IMR-90 (cell line): ENCODE results near the gene ZP3. TPM values are rescaled to one million over a fixed set of nuclear protein-coding genes. Genes with fewer than 3 reads are reported as not detected.

Experiments used
- ATAC-seq: fragments of 200-7000 bp; cut with Tn5 transposase; 2 replicates; pipeline ENCODE4 v1.9.1; 2020; ENCODE audit warnings: low read depth, mild to moderate bottlenecking, moderate library complexity
- BruUV-seq: library from RNA; stranded (reverse); fragments of 400-500 nt; replicated peaks from 2 replicates; lab custom pipeline; 2021; lab: Mats Ljungman, UMichigan
- CTCF ChIA-PET: fragments of 300-600 bp; formaldehyde crosslinking; extraction: SDS; loops from one replicate; lab custom pipeline; 2021; ENCODE audit warnings: antibody characterized with exemption; lab: Yijun Ruan, JAX
- POLR2A ChIA-PET: fragments of 300-600 bp; sonication (Branson Sonifier 250); formaldehyde crosslinking; loops from one replicate; lab custom pipeline; 2022; ENCODE audit warnings: antibody characterized with exemption; ENCODE audit not compliant: unreplicated experiment; lab: Charles Lee
- DNase-seq: peaks from one replicate; pipeline ENCODE4 v3.0.0; 2013
- H2AFZ ChIP-seq: replicated peaks from 2 replicates; pipeline ENCODE3; 2013; ENCODE audit warnings: low read length, mild to moderate bottlenecking; ENCODE audit not compliant: poor library complexity
- H2AK5ac ChIP-seq: 2 replicates; pipeline ENCODE4 v1.6.1; 2013; ENCODE audit warnings: low read depth, low read length, inconsistent platforms
- H2AK9ac ChIP-seq: replicated peaks from 2 replicates; pipeline ENCODE3; 2013; ENCODE audit warnings: mild to moderate bottlenecking, low read depth, low read length, moderate library complexity; ENCODE audit not compliant: poor library complexity
- H2BK120ac ChIP-seq: 2 replicates; pipeline ENCODE4 v1.6.1; 2013; ENCODE audit warnings: low read depth, low read length, inconsistent platforms
- H2BK15ac ChIP-seq: 3 replicates; pipeline ENCODE4 v1.6.1; 2013; ENCODE audit warnings: low read depth, low read length, inconsistent platforms
- H2BK20ac ChIP-seq: 2 replicates; pipeline ENCODE4 v1.6.1; 2013; ENCODE audit warnings: low read depth, mild to moderate bottlenecking, inconsistent platforms, low read length, moderate library complexity
- H2BK5ac ChIP-seq: 2 replicates; pipeline ENCODE4 v1.6.1; 2013; ENCODE audit warnings: mild to moderate bottlenecking, low read depth, low read length, inconsistent platforms; ENCODE audit not compliant: poor library complexity, severe bottlenecking
- H3K14ac ChIP-seq: replicated peaks from 2 replicates; pipeline ENCODE4 v1.6.1; 2013; ENCODE audit warnings: low read depth, low read length, inconsistent platforms
- H3K18ac ChIP-seq: 2 replicates; pipeline ENCODE4 v1.6.1; 2013; ENCODE audit warnings: low read depth, low read length, control low read depth
- H3K23ac ChIP-seq: 2 replicates; pipeline ENCODE4 v1.6.1; 2013; ENCODE audit warnings: low read depth, low read length, inconsistent platforms
- H3K27ac ChIP-seq: 2 replicates; pipeline ENCODE4 v1.5.1; 2013; ENCODE audit warnings: mild to moderate bottlenecking, control low read depth, low read length; ENCODE audit not compliant: insufficient read depth
- H3K27me3 ChIP-seq: 2 replicates; pipeline ENCODE4 v1.6.1; 2013; ENCODE audit warnings: low read length; ENCODE audit not compliant: control insufficient read depth, insufficient read depth
- H3K36me3 ChIP-seq: 2 replicates; pipeline ENCODE4 v1.6.1; 2013; ENCODE audit warnings: low read length, mixed read lengths; ENCODE audit not compliant: control insufficient read depth, insufficient read depth
- H3K4ac ChIP-seq: 2 replicates; pipeline ENCODE4 v1.6.1; 2013; ENCODE audit warnings: low read depth, low read length, inconsistent platforms
- H3K4me1 ChIP-seq: 2 replicates; pipeline ENCODE4 v1.6.1; 2013; ENCODE audit warnings: low read length, mixed read lengths; ENCODE audit not compliant: control insufficient read depth, insufficient read depth
- H3K4me2 ChIP-seq: 2 replicates; pipeline ENCODE4 v1.6.1; 2013; ENCODE audit warnings: low read depth, mild to moderate bottlenecking, control low read depth, low read length, moderate library complexity
- H3K4me3 ChIP-seq: 2 replicates; pipeline ENCODE4 v1.5.1; 2013; ENCODE audit warnings: low read depth, mild to moderate bottlenecking, control low read depth, low read length, moderate library complexity; ENCODE audit not compliant: insufficient read depth
- H3K56ac ChIP-seq: 2 replicates; pipeline ENCODE4 v1.6.1; 2013; ENCODE audit warnings: low read length, inconsistent platforms; ENCODE audit not compliant: insufficient read depth; ENCODE audit errors: extremely low read depth
- H3K79me1 ChIP-seq, 2 experiments: 2 replicates each; pipeline ENCODE4 v1.6.1; 2013; ENCODE audit warnings: low read length in 2 of 2, inconsistent platforms in 1 of 2, low read depth in 1 of 2
- H3K9ac ChIP-seq: 2 replicates; pipeline ENCODE4 v1.6.1; 2013; ENCODE audit warnings: low read depth, low read length, control low read depth
- H3K9me1 ChIP-seq: 2 replicates; pipeline ENCODE4 v1.6.1; 2013; ENCODE audit warnings: low read length, inconsistent platforms; ENCODE audit not compliant: insufficient read depth
- H3K9me3 ChIP-seq: 2 replicates; pipeline ENCODE4 v1.6.1; 2013; ENCODE audit warnings: low read length; ENCODE audit not compliant: control insufficient read depth, insufficient read depth
- H4K20me1 ChIP-seq: 2 replicates; pipeline ENCODE4 v1.6.1; 2013; ENCODE audit warnings: low read length, inconsistent platforms; ENCODE audit not compliant: insufficient read depth
- H4K5ac ChIP-seq: 2 replicates; pipeline ENCODE4 v1.6.1; 2013; ENCODE audit warnings: mild to moderate bottlenecking, low read depth, low read length, control low read depth
- H4K8ac ChIP-seq, 2 experiments: 2 replicates each; pipeline ENCODE4 v1.6.1; 2013; ENCODE audit warnings: low read depth in 2 of 2, low read length in 2 of 2, control low read depth in 1 of 2, inconsistent platforms in 1 of 2
- H4K91ac ChIP-seq: 2 replicates; pipeline ENCODE4 v1.6.1; 2013; ENCODE audit warnings: low read depth, low read length, inconsistent platforms; ENCODE audit not compliant: insufficient read depth
- BHLHE40 ChIP-seq: fragments of 150-350 bp; IDR thresholded peaks from 2 replicates; pipeline ENCODE4 v1.6.1; 2016; ENCODE audit warnings: mild to moderate bottlenecking, low read depth, low read length
- CEBPB ChIP-seq: IDR thresholded peaks from 2 replicates; pipeline ENCODE4 v1.6.1; 2012; ENCODE audit warnings: low read depth, low read length, improper control_type of control experiment
- CHD1 ChIP-seq: IDR thresholded peaks from 2 replicates; pipeline ENCODE4 v1.6.1; 2012; ENCODE audit warnings: low read depth, low read length, improper control_type of control experiment
- CTCF ChIP-seq: conservative IDR thresholded peaks from 2 replicates; pipeline ENCODE4 v1.5.1; 2012; ENCODE audit warnings: mild to moderate bottlenecking, low read depth, low read length, improper control_type of control experiment
- ELK1 ChIP-seq: fragments of 150-350 bp; IDR thresholded peaks from 2 replicates; pipeline ENCODE4 v1.6.1; 2016; ENCODE audit warnings: low read depth, mild to moderate bottlenecking, low read length, moderate library complexity, borderline replicate concordance
- FOS ChIP-seq: fragments of 150-350 bp; IDR thresholded peaks from 2 replicates; pipeline ENCODE4 v1.6.1; 2016; ENCODE audit warnings: low read depth, low read length
- MAFK ChIP-seq: IDR thresholded peaks from 2 replicates; pipeline ENCODE4 v1.6.1; 2012; ENCODE audit warnings: low read depth, low read length, improper control_type of control experiment
- RAD21 ChIP-seq: IDR thresholded peaks from 2 replicates; pipeline ENCODE4 v1.6.1; 2012; ENCODE audit warnings: low read length, improper control_type of control experiment
- RCOR1 ChIP-seq: IDR thresholded peaks from 2 replicates; pipeline ENCODE4 v1.6.1; 2012; ENCODE audit warnings: mild to moderate bottlenecking, low read length, improper control_type of control experiment; ENCODE audit not compliant: insufficient replicate concordance
- RFX5 ChIP-seq: IDR thresholded peaks from 2 replicates; pipeline ENCODE4 v1.8.0; 2012; ENCODE audit warnings: low read depth, mild to moderate bottlenecking, low read length, moderate library complexity
- WGBS, 2 experiments: methylation state at CpG; one replicate each; pipeline versions ENCODE4 v1.1.5 to v1.1.7; 2013; ENCODE audit warnings: missing lambda C conversion rate in 2 of 2; ENCODE audit not compliant: insufficient read length in 1 of 2; ENCODE audit errors: extremely low coverage in 2 of 2; 5-methylcytosine and 5-hydroxymethylcytosine counted together
- dilution Hi-C: fragments of 300-500 bp; cut with HindIII; formaldehyde crosslinking; loops from one replicate; pipeline ENCODE4 v1.14.3; 2018; ENCODE audit warnings: low sequenced_read_pairs; ENCODE audit not compliant: unreplicated experiment
- in situ Hi-C: fragments of 300-500 bp; cut with MboI; formaldehyde crosslinking; loops from 3 replicates; pipeline ENCODE4 v1.14.3; 2019; ENCODE audit warnings: low sequenced_read_pairs, inconsistent platforms, mixed read lengths
- intact Hi-C: fragments of 100-400 bp; cut with micrococcal nuclease; formaldehyde crosslinking; loops from 2 replicates; pipeline ENCODE4 v1.10.0; 2022
- polyA plus RNA-seq, 3 experiments: library from polyadenylated mRNA; depleted of rRNA; stranded (reverse); fragments of >200 nt; gene quantifications; 2 replicates each; pipeline ENCODE4 v1.2.3, GENCODE V29; 2012; ENCODE audit warnings: low replicate concordance in 1 of 3
- total RNA-seq: library from RNA; depleted of rRNA; stranded (reverse); fragments of >200 nt; gene quantifications from 2 replicates; pipeline ENCODE4 v1.2.3, GENCODE V29; 2012

Gene ZP3
- total and polyA plus RNA-seq, 2 of the 4 experiments (the other 2 are of a cell fraction) = 0.54 to 0.67 TPM

GRCh38 chr7:76409537-76409936 is 15.2 kb upstream of the ZP3 start, which contains the start of gene SSC4D:
Gene SSC4D, minus strand, starts transcription at chr7:76409697. Its CDS starts 5,258 bp downstream, at chr7:76404439.
- Histone ChIP-seq H3K4ac (no peak within 1 kb of the TSS), H3K23ac (no peak within 1 kb of the TSS), H3K9me1 (no peaks in the 10 kb centered on the region), H4K20me1 (no peaks in the 10 kb centered on the region), H4K5ac (no peak within 1 kb of the TSS), H2BK120ac (no peak within 1 kb of the TSS), H4K91ac (no peak within 1 kb of the TSS), H3K18ac (no peak within 1 kb of the TSS), H3K27me3 (peaks cover 7% of the 10 kb centered on the region), H3K9ac (no peak within 1 kb of the TSS), H3K4me3 (no peak within 1 kb of the TSS), H3K4me2 (no peak within 1 kb of the TSS), H2BK15ac (no peak within 1 kb of the TSS), H3K79me1 (no peaks in the 10 kb centered on the region), H2AFZ (peak within 1 kb of the TSS; percentile 62), H3K9me3 (no peaks in the 10 kb centered on the region), H3K27ac (no peak within 1 kb of the TSS), H3K4me1 (no peaks in the 10 kb centered on the region), H2AK5ac (no peak within 1 kb of the TSS), H4K8ac (no peak within 1 kb of the TSS), H2BK20ac (no peak within 1 kb of the TSS), H3K36me3 (no peaks in the 10 kb centered on the region), H2BK5ac (no peak within 1 kb of the TSS), H3K56ac (no peak within 1 kb of the TSS), H2AK9ac (peak within 1 kb of the TSS; percentile 42), H3K14ac (0 out of 2 replicates have a peak within 1 kb of the TSS, but pooled peaks have one; percentile 23)
- ChIA-PET CTCF (no interaction called here), POLR2A (no interaction called here)
- DNase-seq = no peak
- no CpG with 5 or more reads among the region's 6 CpGs for WGBS, 2 experiments
- no peak; the same call in 1 of the 2 replicates for ATAC-seq
- BruUV-seq = no TSS peak
- no peak for TF ChIP-seq CEBPB
- TF ChIP-seq CHD1 = no peak
- TF ChIP-seq MAFK = no peak
- TF ChIP-seq CTCF = no peak
- TF ChIP-seq BHLHE40 = no peak
- no peak for TF ChIP-seq RFX5
- TF ChIP-seq RAD21 = no peak
- no peak for TF ChIP-seq FOS
- TF ChIP-seq ELK1 = no peak
- no peak for TF ChIP-seq RCOR1
- dilution Hi-C loops = no loop called here
- intact Hi-C loops = no loop called here
- in situ Hi-C loops = no loop called here
